ENCODE data around the gene PRR3. TPM values are rescaled to one million over a fixed set of nuclear protein-coding genes. Genes with fewer than 3 reads are reported as not detected.

Gene PRR3
- total and polyA plus RNA-seq, 9 of the 15 experiments (the other 6 are each of a cell fraction or from before 2014, with no cell fraction given) = 23.5 to 59.6 (median 28.8) TPM

- no peak for TF ChIP-seq EZH2 (IDR thresholded peaks at IDR 0.05; ENCODE audit: borderline replicate concordance, low read depth, low read length)
- no peak for TF ChIP-seq ESRRB (CRISPR knock-in tag; IDR thresholded peaks at IDR 0.05; ENCODE audit: borderline replicate concordance)
- TF ChIP-seq CTCFL (IDR thresholded peaks at IDR 0.05; ENCODE audit: borderline replicate concordance, insufficient read depth, low read depth, low read length, poor library complexity, severe bottlenecking) = no peak
- no peak for TF ChIP-seq MED1 (CRISPR knock-in tag; IDR thresholded peaks at IDR 0.05; ENCODE audit: borderline replicate concordance)
- TF ChIP-seq NBN (IDR thresholded peaks at IDR 0.05; ENCODE audit: low read depth) = no peak
- no peak for TF ChIP-seq ARHGAP35 (IDR thresholded peaks at IDR 0.05; ENCODE audit: partially characterized antibody)
- no peak for TF ChIP-seq FIP1L1 (IDR thresholded peaks at IDR 0.05; ENCODE audit: low read depth, low read length, poor library complexity, severe bottlenecking)
- no peak for TF ChIP-seq NCOA6 (IDR thresholded peaks at IDR 0.05)
- no peak for TF ChIP-seq ZC3H11A (IDR thresholded peaks at IDR 0.05; ENCODE audit: low read depth, low read length)
- no peak for TF ChIP-seq RB1 (IDR thresholded peaks at IDR 0.05; ENCODE audit: low read depth)
- peak; percentile 14 for TF ChIP-seq KDM5B (IDR thresholded peaks at IDR 0.05; ENCODE audit: insufficient replicate concordance, low read depth, low read length)
- no peak for TF ChIP-seq ZNF696 (CRISPR knock-in tag; conservative IDR thresholded peaks at IDR 0.05)
- no peak for TF ChIP-seq KLF13 (tag; IDR thresholded peaks at IDR 0.05; ENCODE audit: borderline replicate concordance, low read depth)
- TF ChIP-seq HIVEP1 (CRISPR knock-in tag; IDR thresholded peaks at IDR 0.05) = no peak
- TF ChIP-seq CHAMP1 (IDR thresholded peaks at IDR 0.05) = no peak
- TF ChIP-seq POLR2AphosphoS2 (IDR thresholded peaks at IDR 0.05; ENCODE audit: low read length) = no peak
- peak; percentile 17 for TF ChIP-seq PCBP1 (IDR thresholded peaks at IDR 0.05; ENCODE audit: low read depth, low read length, poor library complexity, severe bottlenecking)
- no peak for TF ChIP-seq CXXC5 (CRISPR knock-in tag; IDR thresholded peaks at IDR 0.05)
- peak; percentile 39 for TF ChIP-seq HMGN3 (IDR thresholded peaks at IDR 0.05; ENCODE audit: borderline replicate concordance, extremely low read depth, insufficient read length, low read depth, low read length)
- TF ChIP-seq HNRNPK (IDR thresholded peaks at IDR 0.05; ENCODE audit: low read depth, low read length, poor library complexity, severe bottlenecking) = no peak
- no peak for TF ChIP-seq CSDE1 (IDR thresholded peaks at IDR 0.05)
- no peak for TF ChIP-seq PHF8 (IDR thresholded peaks at IDR 0.05; ENCODE audit: borderline replicate concordance, low read length)
- no peak for TF ChIP-seq MECOM (CRISPR knock-in tag; IDR thresholded peaks at IDR 0.05)
- no peak for TF ChIP-seq ZNF224 (CRISPR knock-in tag; IDR thresholded peaks at IDR 0.05)
- TF ChIP-seq ZNF699 (CRISPR knock-in tag; IDR thresholded peaks at IDR 0.05; ENCODE audit: insufficient replicate concordance) = no peak
Measured at GRCh38 chr6:30554962-30555815, 1.9 kb upstream of the PRR3 start (continued).
